GM18907 (cell line): ENCODE measurements around the gene KAT2A.

ENCODE experiments used
- ATAC-seq: cut with Tn5 transposase; IDR thresholded peaks from one replicate; pipeline ENCODE4 v1.9.1; 2021; ENCODE audit warnings: mild to moderate bottlenecking, moderate library complexity; ENCODE audit not compliant: unreplicated experiment

Gene KAT2A

GRCh38 chr17:42116705-42117396 is 4.3 kb downstream of the KAT2A start:
- ATAC-seq, result no peak

GRCh38 chr17:42114118-42114517 is 7.0 kb downstream of the KAT2A start:
- ATAC-seq, result no peak

- ATAC-seq, result no peak
Observed at GRCh38 chr17:42113293-42114069, 7.7 kb downstream of the KAT2A start.

- peak; percentile 53 for ATAC-seq
Observed at GRCh38 chr17:42112552-42113176, 8.5 kb downstream of the KAT2A start, which contains the start of gene DHX58. Gene DHX58 (minus strand): TSS chr17:42112714. CDS start chr17:42111892, 822 bp downstream.

- peak; percentile 5 for ATAC-seq
Observed at GRCh38 chr17:42111871-42112551, 9.2 kb downstream of the KAT2A start.

GRCh38 chr17:42111265-42111636 is 9.9 kb downstream of the KAT2A start:
- ATAC-seq, result no peak

- ATAC-seq, result no peak
Observed at GRCh38 chr17:42110301-42111264, 10.6 kb downstream of the KAT2A start.

GRCh38 chr17:42109086-42109485 is 12.1 kb downstream of the KAT2A start:
- ATAC-seq, result no peak

- ATAC-seq, result peak; percentile 62
Observed at GRCh38 chr17:42107597-42108576, 13.3 kb downstream of the KAT2A start.

GRCh38 chr17:42107124-42107523 is 14.0 kb downstream of the KAT2A start:
- no peak for ATAC-seq

GRCh38 chr17:42106009-42106408 is 15.2 kb downstream of the KAT2A start:
- ATAC-seq, result no peak

GRCh38 chr17:42104264-42104663 is 16.9 kb downstream of the KAT2A start:
- no peak for ATAC-seq

- ATAC-seq, result no peak
Observed at GRCh38 chr17:42103221-42103954, 17.8 kb downstream of the KAT2A start.

GRCh38 chr17:42101513-42102292 is 19.5 kb downstream of the KAT2A start:
- ATAC-seq, result no peak

- no peak for ATAC-seq
Observed at GRCh38 chr17:42098730-42099399, 22.3 kb downstream of the KAT2A start.

- ATAC-seq, result no peak
Observed at GRCh38 chr17:42097691-42098631, 23.2 kb downstream of the KAT2A start, which contains the start of gene ZNF385C. Gene ZNF385C (minus strand): TSS chr17:42098473. CDS start chr17:42063056, 35,417 bp downstream.
